Body of pancreas (tissue), 4 donors: ENCODE data around the gene CCDC141.

Experiments
- POLR2A ChIP-seq, 3 donors: fragments of 450-650 bp; IDR thresholded peaks; one replicate each; pipeline ENCODE4 v1.6.1; 2016; ENCODE audit warnings: antibody characterized with exemption in 3 of 3, mild to moderate bottlenecking in 2 of 3
- TF ChIP-seq, protein P1 (sequence below), 7 experiments: fragments of 450-650 bp in 4 of 7; fragments of 200-600 bp in 3 of 7; sonication (generic) in 3 of 7; IDR thresholded peaks; one replicate each; pipeline ENCODE4 v1.5.1; 2016 to 2019; ENCODE audit warnings: antibody characterized with exemption in 7 of 7

DNA sequence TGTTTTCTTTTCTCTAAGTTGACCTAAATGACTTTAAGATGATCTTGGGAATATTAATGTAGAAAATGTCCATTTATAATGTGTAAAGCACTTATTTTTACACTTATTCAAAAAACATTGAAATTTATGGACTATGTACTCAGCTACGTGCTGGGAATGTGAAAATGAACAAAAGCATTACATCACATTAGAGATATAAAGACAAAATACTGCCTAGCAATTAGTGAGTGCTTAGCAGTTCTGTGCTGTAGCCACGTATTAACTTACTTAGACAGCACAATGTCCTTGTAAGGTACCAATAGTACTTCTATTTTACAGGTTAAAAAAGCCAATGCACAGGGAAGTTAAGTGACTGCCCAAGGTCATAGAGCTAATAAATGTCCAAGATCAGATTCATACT, 138.9 kb downstream of the CCDC141 start:
- TF ChIP-seq, protein P1, sequence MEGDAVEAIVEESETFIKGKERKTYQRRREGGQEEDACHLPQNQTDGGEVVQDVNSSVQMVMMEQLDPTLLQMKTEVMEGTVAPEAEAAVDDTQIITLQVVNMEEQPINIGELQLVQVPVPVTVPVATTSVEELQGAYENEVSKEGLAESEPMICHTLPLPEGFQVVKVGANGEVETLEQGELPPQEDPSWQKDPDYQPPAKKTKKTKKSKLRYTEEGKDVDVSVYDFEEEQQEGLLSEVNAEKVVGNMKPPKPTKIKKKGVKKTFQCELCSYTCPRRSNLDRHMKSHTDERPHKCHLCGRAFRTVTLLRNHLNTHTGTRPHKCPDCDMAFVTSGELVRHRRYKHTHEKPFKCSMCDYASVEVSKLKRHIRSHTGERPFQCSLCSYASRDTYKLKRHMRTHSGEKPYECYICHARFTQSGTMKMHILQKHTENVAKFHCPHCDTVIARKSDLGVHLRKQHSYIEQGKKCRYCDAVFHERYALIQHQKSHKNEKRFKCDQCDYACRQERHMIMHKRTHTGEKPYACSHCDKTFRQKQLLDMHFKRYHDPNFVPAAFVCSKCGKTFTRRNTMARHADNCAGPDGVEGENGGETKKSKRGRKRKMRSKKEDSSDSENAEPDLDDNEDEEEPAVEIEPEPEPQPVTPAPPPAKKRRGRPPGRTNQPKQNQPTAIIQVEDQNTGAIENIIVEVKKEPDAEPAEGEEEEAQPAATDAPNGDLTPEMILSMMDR (IDR thresholded peaks at IDR 0.05) = no peak
- no peak for TF ChIP-seq POLR2A (IDR thresholded peaks at IDR 0.05)
